HCT116 (cell line): Measurements from ENCODE around the gene PIK3R6. TPM values are rescaled to one million over a fixed set of nuclear protein-coding genes. Genes with fewer than 3 reads are reported as not detected.

Experiments
- ATAC-seq: fragments of 200-7000 bp; cut with Tn5 transposase; 2 replicates; pipeline ENCODE4 v1.9.1; 2020; ENCODE audit warnings: mild to moderate bottlenecking, moderate library complexity
- Bru-seq: library from RNA; stranded (reverse); fragments of 400-500 nt; gene quantifications from one replicate; lab custom pipeline; 2021; lab: Mats Ljungman, UMichigan
- BruChase-seq, 2 experiments: library from RNA; stranded (reverse); fragments of 400-500 nt; gene quantifications; one replicate each; lab custom pipeline; 2021; lab: Mats Ljungman, UMichigan
- BruUV-seq: library from RNA; stranded (reverse); fragments of 400-500 nt; replicated peaks from 2 replicates; lab custom pipeline; 2021; lab: Mats Ljungman, UMichigan
- CTCF ChIA-PET: fragments of 300-600 bp; sonication (Branson Sonifier 250); formaldehyde crosslinking; loops from one replicate; lab custom pipeline; 2021; ENCODE audit warnings: antibody characterized with exemption; lab: Charles Lee
- POLR2A ChIA-PET: fragments of 300-600, 350-600 bp; sonication (Branson Sonifier 250); formaldehyde crosslinking; loops from one replicate; lab custom pipeline; 2021; ENCODE audit warnings: antibody characterized with exemption; lab: Charles Lee
- RAD21 ChIA-PET, 2 experiments: fragments of 300-600 bp; sonication (Branson Sonifier 250); formaldehyde crosslinking; loops; one replicate each; lab custom pipeline; 2023; ENCODE audit warnings: low total read pairs in 2 of 2; ENCODE audit not compliant: uncharacterized antibody in 2 of 2, unreplicated experiment in 2 of 2, low non-redundant PET in 1 of 2; lab: Charles Lee
- DNase-seq: peaks from one replicate; pipeline ENCODE4 v3.0.0-alpha.2; 2010; ENCODE audit warnings: low read depth, low spot score
- H2AFZ ChIP-seq: fragments of 200-600 bp; shearing (Covaris generic), sonication (generic); 2 replicates; pipeline ENCODE4 v1.6.1; 2017; ENCODE audit warnings: low read depth, mixed run types, mixed read lengths, antibody characterized with exemption, low read length; ENCODE audit not compliant: poor library complexity, severe bottlenecking
- H3K27ac ChIP-seq: 2 replicates; pipeline ENCODE4 v1.5.1; 2012; ENCODE audit warnings: low read depth, low read length
- H3K27me3 ChIP-seq: fragments of 200-600 bp; sonication (generic); 2 replicates; pipeline ENCODE4 v1.6.1; 2016; ENCODE audit warnings: mixed run types, low read length, mixed read lengths; ENCODE audit not compliant: insufficient read depth
- H3K36me3 ChIP-seq, 2 experiments: fragments of 200-500 bp in 1 of 2; fragments of 200-600 bp in 1 of 2; sonication (Bioruptor generic) in 1 of 2; sonication (generic) in 1 of 2; 2 replicates each; pipeline versions ENCODE4 v1.5.1 to v1.6.1; 2014 to 2016; ENCODE audit warnings: low read length in 2 of 2, inconsistent platforms in 1 of 2, mixed read lengths in 1 of 2, mixed run types in 1 of 2; ENCODE audit not compliant: insufficient read depth in 2 of 2, control insufficient read depth in 1 of 2
- H3K4me1 ChIP-seq, 2 experiments: fragments of 200-600 bp in 1 of 2; sonication (generic) in 1 of 2; 2 replicates each; pipeline versions ENCODE4 v1.5.1 to v1.6.1; 2012 to 2017; ENCODE audit warnings: low read length in 2 of 2, inconsistent platforms in 1 of 2, mild to moderate bottlenecking in 1 of 2, mixed read lengths in 1 of 2, mixed run types in 1 of 2, moderate library complexity in 1 of 2; ENCODE audit not compliant: insufficient read depth in 2 of 2, control insufficient read depth in 1 of 2
- H3K4me2 ChIP-seq: fragments of 200-600 bp; sonication (generic); 2 replicates; pipeline ENCODE4 v1.6.1; 2017; ENCODE audit warnings: mixed run types, low read length, mixed read lengths
- H3K4me3 ChIP-seq, 2 experiments: fragments of 200-600 bp in 1 of 2; sonication (generic) in 1 of 2; replicated peaks in 1 of 2; 2 replicates each; pipeline ENCODE4 v1.5.1; 2011 to 2016; ENCODE audit warnings: low read length in 2 of 2, control low read depth in 1 of 2, low read depth in 1 of 2, mild to moderate bottlenecking in 1 of 2, mixed read lengths in 1 of 2, mixed run types in 1 of 2
- H3K79me2 ChIP-seq: fragments of 200-600 bp; sonication (generic); 2 replicates; pipeline ENCODE4 v1.6.1; 2017; ENCODE audit warnings: mild to moderate bottlenecking, mixed run types, low read length, moderate library complexity, mixed read lengths; ENCODE audit not compliant: insufficient read depth
- H3K9ac ChIP-seq: fragments of 200-600 bp; sonication (generic); 2 replicates; pipeline ENCODE4 v1.6.1; 2016; ENCODE audit warnings: low read length, mixed read lengths
- H3K9me2 ChIP-seq: fragments of 200-600 bp; sonication (generic), shearing (Covaris generic); 2 replicates; pipeline ENCODE4 v1.6.1; 2017; ENCODE audit warnings: mixed run types, mild to moderate bottlenecking, moderate library complexity; ENCODE audit not compliant: insufficient read depth
- H3K9me3 ChIP-seq, 2 experiments: fragments of 200-500 bp in 1 of 2; fragments of 200-600 bp in 1 of 2; sonication (Bioruptor generic) in 1 of 2; sonication (generic) in 1 of 2; 2 replicates each; pipeline ENCODE4 v1.6.1; 2014 to 2017; ENCODE audit warnings: low read length in 2 of 2, mixed read lengths in 2 of 2, inconsistent platforms in 1 of 2, low read depth in 1 of 2, mild to moderate bottlenecking in 1 of 2, mixed run types in 1 of 2, moderate library complexity in 1 of 2; ENCODE audit not compliant: control insufficient read depth in 1 of 2, insufficient read depth in 1 of 2
- H4K20me1 ChIP-seq: fragments of 200-600 bp; sonication (generic), shearing (Covaris generic); 2 replicates; pipeline ENCODE4 v1.6.1; 2017; ENCODE audit warnings: mixed run types, mild to moderate bottlenecking, moderate library complexity; ENCODE audit not compliant: insufficient read depth
- ELF1 ChIP-seq: IDR thresholded peaks from 2 replicates; pipeline ENCODE4 v1.6.1; 2012; ENCODE audit warnings: low read depth, borderline replicate concordance
- EZH2phosphoT487 ChIP-seq: fragments of 200-600 bp; IDR thresholded peaks from 2 replicates; pipeline ENCODE4 v1.6.1; 2018; ENCODE audit warnings: antibody characterized with exemption, borderline replicate concordance
- POLR2AphosphoS5 ChIP-seq: IDR thresholded peaks from 2 replicates; pipeline ENCODE4 v1.6.1; 2011; ENCODE audit warnings: mild to moderate bottlenecking, low read depth, low read length, moderate library complexity
- REST ChIP-seq: IDR thresholded peaks from 2 replicates; pipeline ENCODE4 v1.6.1; 2012; ENCODE audit warnings: low read depth
- TCF7L2 ChIP-seq: IDR thresholded peaks from 2 replicates; pipeline ENCODE4 v1.7.0; 2011; ENCODE audit warnings: borderline replicate concordance, inconsistent platforms; ENCODE audit not compliant: insufficient read depth, insufficient read length; ENCODE audit errors: extremely low read depth
- YY1 ChIP-seq: IDR thresholded peaks from 2 replicates; pipeline ENCODE4 v1.6.1; 2011; ENCODE audit warnings: low read length, low read depth, moderate library complexity, mild to moderate bottlenecking; ENCODE audit not compliant: insufficient replicate concordance; ENCODE audit errors: extremely low read depth
- ZNF274 ChIP-seq: fragments of 200-500 bp; sonication (Bioruptor generic); IDR thresholded peaks from 2 replicates; pipeline ENCODE4 v1.6.1; 2014; ENCODE audit warnings: mild to moderate bottlenecking, low read depth, low read length, inconsistent platforms
- intact Hi-C: fragments of 100-400 bp; cut with micrococcal nuclease; formaldehyde crosslinking; loops from 2 replicates; pipeline ENCODE4 v1.10.0; 2022
- long read RNA-seq: library from polyadenylated mRNA; unstranded; transcript quantifications from one replicate; pipeline ENCODE4 v2.0.0, GENCODE V29; 2021; ENCODE audit not compliant: unreplicated experiment
- polyA plus RNA-seq: library from polyadenylated mRNA; unstranded; fragments of >200 nt; gene quantifications from 2 replicates; pipeline ENCODE4 v1.2.1, GENCODE V29; 2012; ENCODE audit warnings: missing spikeins
- total RNA-seq: library from RNA; stranded (reverse); gene quantifications from one replicate; pipeline ENCODE4 v1.2.1, GENCODE V29; 2021; ENCODE audit not compliant: unreplicated experiment

The PIK3R6 gene
- total RNA-seq, result 0.07 TPM
- 0.04 TPM in 1 of 2 replicates, not detected in the other for polyA plus RNA-seq
- Bru-seq, nascent RNA, result percentile 4 among the genes with signal in this experiment
- percentile 2 among the genes with signal in this experiment for BruChase-seq, experiment 1, labeled RNA remaining after a 6-hour chase
- percentile 1 among the genes with signal in this experiment for BruChase-seq, experiment 2, labeled RNA remaining after a 2-hour chase
- long read RNA-seq, result 0 reads

- CTCF ChIA-PET, result no interaction called here
- no peaks in the 10 kb centered on the region for H3K36me3 ChIP-seq
- no peaks in the 10 kb centered on the region for H3K79me2 ChIP-seq
- no peaks in the 10 kb centered on the region for H4K20me1 ChIP-seq
- no peak within 1 kb of the TSS for H3K9ac ChIP-seq
- H3K9me3 ChIP-seq, result no peaks in the 10 kb centered on the region
- H3K4me1 ChIP-seq, result no peaks in the 10 kb centered on the region
- RAD21 ChIA-PET, result no interaction called here
- no peak for TF ChIP-seq POLR2AphosphoS5
- TF ChIP-seq ELF1, result no peak
- no peak for TF ChIP-seq TCF7L2
- TF ChIP-seq YY1, result no peak
- no peak for TF ChIP-seq EZH2phosphoT487
- no peak for DNase-seq
- ATAC-seq, result no peak
- no TSS peak for BruUV-seq
- no peak within 1 kb of the TSS for H3K27ac ChIP-seq
- no peaks in the 10 kb centered on the region for H3K9me2 ChIP-seq
- H3K4me3 ChIP-seq, result no peak within 1 kb of the TSS
- no peak within 1 kb of the TSS for H2AFZ ChIP-seq
- intact Hi-C loops, result no loop called here
- peaks cover 22% of the 10 kb centered on the region for H3K27me3 ChIP-seq
- H3K4me2 ChIP-seq, result no peak within 1 kb of the TSS
- POLR2A ChIA-PET, result interaction anchor here (1.1 kb wide), 1 partner anchor 484 kb away, joined by 3 read pairs; no protein-coding TSS in a partner anchor
Measured at GRCh38 chr17:8867361-8867981, at the start of gene PIK3R6. TSS of gene PIK3R6 (minus strand) at chr17:8867674. CDS start at chr17:8849794, 17,880 bp downstream.

GRCh38 chr17:8916466-8916865, 49.0 kb upstream of the PIK3R6 start:
- H3K4me3 ChIP-seq, result peak overlapping the region in 1 of 2 experiments; percentile 12; a peak in 1 of 4 replicates
- TF ChIP-seq ZNF274 (no peak), REST (no peak)
- TF ChIP-seq, all 23 proteins: peak for 0
- peak overlapping the region; percentile 95 for H3K4me2 ChIP-seq
- H2AFZ ChIP-seq, result peak overlapping the region; percentile 66
- no peaks in the 10 kb centered on the region for H3K9me2 ChIP-seq
- CTCF ChIA-PET, result interaction anchor here (1.6 kb wide), 1 partner anchor 22 kb away, joined by 7 read pairs; no protein-coding TSS in a partner anchor
- BruUV-seq, result no TSS peak
- no peak overlapping the region for H3K9ac ChIP-seq
- no peak overlapping the region for H3K27ac ChIP-seq
- H4K20me1 ChIP-seq, result no peaks in the 10 kb centered on the region
- POLR2A ChIA-PET, result interaction anchor here (1.0 kb wide), 1 partner anchor 10 kb away, joined by 3 read pairs; no protein-coding TSS in a partner anchor
- ATAC-seq (0 out of 2 replicates have a peak, but pooled peaks have one; percentile 3), DNase-seq (no peak)
- RAD21 ChIA-PET, result no interaction called here
- no peaks in the 10 kb centered on the region for H3K27me3 ChIP-seq
- H3K36me3 ChIP-seq, result no peaks in the 10 kb centered on the region
- H3K4me1 ChIP-seq, result peaks cover 15 to 53% of the 10 kb centered on the region in 2 experiments
- intact Hi-C loops, result no loop called here
- H3K9me3 ChIP-seq, result no peaks in the 10 kb centered on the region
- H3K79me2 ChIP-seq, result no peaks in the 10 kb centered on the region
